SK-N-SH (cell line): ENCODE measurements around the gene CPSF3.

Experiments used
- CHD2 ChIP-seq: fragments of 150-350 bp; IDR thresholded peaks from 2 replicates; pipeline ENCODE4 v1.6.1; 2018; ENCODE audit warnings: low read length; ENCODE audit not compliant: partially characterized antibody
- EP300 ChIP-seq, 2 experiments: IDR thresholded peaks; 2 replicates each; pipeline versions ENCODE4 v1.4.0 to v1.6.1; 2012; ENCODE audit warnings: borderline replicate concordance in 1 of 2, low read depth in 1 of 2, low read length in 1 of 2
- FOSL2 ChIP-seq: IDR thresholded peaks from 2 replicates; pipeline ENCODE4 v1.4.0; 2012; ENCODE audit warnings: low read depth, mild to moderate bottlenecking, moderate library complexity, borderline replicate concordance
- FOXM1 ChIP-seq: IDR thresholded peaks from 2 replicates; pipeline ENCODE4 v1.4.0; 2012; ENCODE audit warnings: low read depth, mild to moderate bottlenecking
- POLR2AphosphoS5 ChIP-seq: IDR thresholded peaks from 2 replicates; pipeline ENCODE4 v1.6.1; 2012; ENCODE audit warnings: low read depth, low read length
- RCOR1 ChIP-seq: fragments of 150-350 bp; IDR thresholded peaks from 2 replicates; pipeline ENCODE4 v1.6.1; 2017; ENCODE audit warnings: antibody characterized with exemption, low read length
- SIN3A ChIP-seq: IDR thresholded peaks from 2 replicates; pipeline ENCODE4 v1.6.1; 2012; ENCODE audit warnings: low read depth, mild to moderate bottlenecking, low read length, moderate library complexity, borderline replicate concordance
- TAF1 ChIP-seq: IDR thresholded peaks from 2 replicates; pipeline ENCODE4 v1.6.1; 2012; ENCODE audit warnings: low read depth, mild to moderate bottlenecking, low read length, moderate library complexity, borderline replicate concordance
- TF ChIP-seq, protein P1 (sequence below): fragments of 200-600 bp; sonication (generic); IDR thresholded peaks from 2 replicates; pipeline ENCODE4 v1.6.1; 2017; ENCODE audit warnings: antibody characterized with exemption, mild to moderate bottlenecking, moderate library complexity
- TF ChIP-seq, protein P2 (sequence below): IDR thresholded peaks from 2 replicates; pipeline ENCODE4 v1.4.0; 2012; ENCODE audit warnings: low read depth
- TF ChIP-seq, protein P3 (sequence below): IDR thresholded peaks from 2 replicates; pipeline ENCODE4 v1.6.1; 2012; ENCODE audit warnings: mild to moderate bottlenecking, low read depth, low read length, moderate library complexity

DNA sequence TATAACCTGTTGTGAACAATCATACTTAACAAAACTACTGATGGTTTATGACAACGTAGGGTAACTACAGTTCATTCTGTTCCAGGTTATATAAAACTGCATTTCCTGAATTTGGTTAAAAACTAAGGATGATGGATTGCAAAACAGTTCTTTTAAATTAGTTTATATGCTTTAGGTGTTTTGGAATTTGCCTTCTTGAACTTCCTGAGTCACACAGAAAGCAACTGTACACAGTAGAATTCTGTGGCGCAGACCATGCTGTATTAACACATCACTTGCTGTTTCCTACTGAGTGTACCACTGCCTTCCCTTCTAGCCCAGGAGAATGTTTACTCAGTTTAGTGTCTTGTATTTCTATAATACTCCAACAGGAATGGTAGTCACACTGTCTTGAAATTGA is 19.5 kb upstream of the CPSF3 start:
- TF ChIP-seq, protein P1, sequence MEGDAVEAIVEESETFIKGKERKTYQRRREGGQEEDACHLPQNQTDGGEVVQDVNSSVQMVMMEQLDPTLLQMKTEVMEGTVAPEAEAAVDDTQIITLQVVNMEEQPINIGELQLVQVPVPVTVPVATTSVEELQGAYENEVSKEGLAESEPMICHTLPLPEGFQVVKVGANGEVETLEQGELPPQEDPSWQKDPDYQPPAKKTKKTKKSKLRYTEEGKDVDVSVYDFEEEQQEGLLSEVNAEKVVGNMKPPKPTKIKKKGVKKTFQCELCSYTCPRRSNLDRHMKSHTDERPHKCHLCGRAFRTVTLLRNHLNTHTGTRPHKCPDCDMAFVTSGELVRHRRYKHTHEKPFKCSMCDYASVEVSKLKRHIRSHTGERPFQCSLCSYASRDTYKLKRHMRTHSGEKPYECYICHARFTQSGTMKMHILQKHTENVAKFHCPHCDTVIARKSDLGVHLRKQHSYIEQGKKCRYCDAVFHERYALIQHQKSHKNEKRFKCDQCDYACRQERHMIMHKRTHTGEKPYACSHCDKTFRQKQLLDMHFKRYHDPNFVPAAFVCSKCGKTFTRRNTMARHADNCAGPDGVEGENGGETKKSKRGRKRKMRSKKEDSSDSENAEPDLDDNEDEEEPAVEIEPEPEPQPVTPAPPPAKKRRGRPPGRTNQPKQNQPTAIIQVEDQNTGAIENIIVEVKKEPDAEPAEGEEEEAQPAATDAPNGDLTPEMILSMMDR = no peak
- no peak for TF ChIP-seq FOXM1
- TF ChIP-seq, protein P2, sequence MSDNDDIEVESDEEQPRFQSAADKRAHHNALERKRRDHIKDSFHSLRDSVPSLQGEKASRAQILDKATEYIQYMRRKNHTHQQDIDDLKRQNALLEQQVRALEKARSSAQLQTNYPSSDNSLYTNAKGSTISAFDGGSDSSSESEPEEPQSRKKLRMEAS = no peak
- TF ChIP-seq, protein P3, sequence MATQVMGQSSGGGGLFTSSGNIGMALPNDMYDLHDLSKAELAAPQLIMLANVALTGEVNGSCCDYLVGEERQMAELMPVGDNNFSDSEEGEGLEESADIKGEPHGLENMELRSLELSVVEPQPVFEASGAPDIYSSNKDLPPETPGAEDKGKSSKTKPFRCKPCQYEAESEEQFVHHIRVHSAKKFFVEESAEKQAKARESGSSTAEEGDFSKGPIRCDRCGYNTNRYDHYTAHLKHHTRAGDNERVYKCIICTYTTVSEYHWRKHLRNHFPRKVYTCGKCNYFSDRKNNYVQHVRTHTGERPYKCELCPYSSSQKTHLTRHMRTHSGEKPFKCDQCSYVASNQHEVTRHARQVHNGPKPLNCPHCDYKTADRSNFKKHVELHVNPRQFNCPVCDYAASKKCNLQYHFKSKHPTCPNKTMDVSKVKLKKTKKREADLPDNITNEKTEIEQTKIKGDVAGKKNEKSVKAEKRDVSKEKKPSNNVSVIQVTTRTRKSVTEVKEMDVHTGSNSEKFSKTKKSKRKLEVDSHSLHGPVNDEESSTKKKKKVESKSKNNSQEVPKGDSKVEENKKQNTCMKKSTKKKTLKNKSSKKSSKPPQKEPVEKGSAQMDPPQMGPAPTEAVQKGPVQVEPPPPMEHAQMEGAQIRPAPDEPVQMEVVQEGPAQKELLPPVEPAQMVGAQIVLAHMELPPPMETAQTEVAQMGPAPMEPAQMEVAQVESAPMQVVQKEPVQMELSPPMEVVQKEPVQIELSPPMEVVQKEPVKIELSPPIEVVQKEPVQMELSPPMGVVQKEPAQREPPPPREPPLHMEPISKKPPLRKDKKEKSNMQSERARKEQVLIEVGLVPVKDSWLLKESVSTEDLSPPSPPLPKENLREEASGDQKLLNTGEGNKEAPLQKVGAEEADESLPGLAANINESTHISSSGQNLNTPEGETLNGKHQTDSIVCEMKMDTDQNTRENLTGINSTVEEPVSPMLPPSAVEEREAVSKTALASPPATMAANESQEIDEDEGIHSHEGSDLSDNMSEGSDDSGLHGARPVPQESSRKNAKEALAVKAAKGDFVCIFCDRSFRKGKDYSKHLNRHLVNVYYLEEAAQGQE = no peak
- no peak for TF ChIP-seq SIN3A
- no peak for TF ChIP-seq POLR2AphosphoS5
- no peak for TF ChIP-seq EP300 (IDR thresholded peaks at IDR 0.05; ENCODE audit: borderline replicate concordance in 1 of 2, low read depth in 1 of 2, low read length in 1 of 2)
- TF ChIP-seq TAF1 = no peak
- TF ChIP-seq FOSL2 = no peak
- no peak for TF ChIP-seq RCOR1
- no peak for TF ChIP-seq CHD2
